ENCODE data around the gene NUP133.
A peak's percentile ranks its signal among the peaks of the same experiment; 100 is the strongest.

The NUP133 gene

GRCh38 chr1:229507951-229508822 lies at the start of gene NUP133:
Gene NUP133 (minus strand): TSS chr1:229508341. CDS start chr1:229508249, 92 bp downstream.
- H3K4me3 ChIP-seq (ENCODE audit: low read length), result peak within 1 kb of the TSS; percentile 88
- no peak for TF ChIP-seq CTCF (IDR thresholded peaks at IDR 0.05; ENCODE audit: insufficient read depth, low read depth, low read length, missing control alignments)
- peak; percentile 100 for DNase-seq (ENCODE audit: low read depth)

- TF ChIP-seq CTCF (IDR thresholded peaks at IDR 0.05; ENCODE audit: insufficient read depth, low read depth, low read length, missing control alignments), result no peak
- peak; percentile 22 for DNase-seq (ENCODE audit: low read depth)
- peak overlapping the region; percentile 72 for H3K4me3 ChIP-seq (ENCODE audit: low read length)
Measured at GRCh38 chr1:229557200-229557850, 49.2 kb upstream of the NUP133 start.

GRCh38 chr1:229554886-229555621 lies 46.9 kb upstream of the NUP133 start:
- no peak for TF ChIP-seq CTCF (IDR thresholded peaks at IDR 0.05; ENCODE audit: insufficient read depth, low read depth, low read length, missing control alignments)
- no peak for DNase-seq (ENCODE audit: low read depth)
- H3K4me3 ChIP-seq (ENCODE audit: low read length), result no peak overlapping the region

DNA sequence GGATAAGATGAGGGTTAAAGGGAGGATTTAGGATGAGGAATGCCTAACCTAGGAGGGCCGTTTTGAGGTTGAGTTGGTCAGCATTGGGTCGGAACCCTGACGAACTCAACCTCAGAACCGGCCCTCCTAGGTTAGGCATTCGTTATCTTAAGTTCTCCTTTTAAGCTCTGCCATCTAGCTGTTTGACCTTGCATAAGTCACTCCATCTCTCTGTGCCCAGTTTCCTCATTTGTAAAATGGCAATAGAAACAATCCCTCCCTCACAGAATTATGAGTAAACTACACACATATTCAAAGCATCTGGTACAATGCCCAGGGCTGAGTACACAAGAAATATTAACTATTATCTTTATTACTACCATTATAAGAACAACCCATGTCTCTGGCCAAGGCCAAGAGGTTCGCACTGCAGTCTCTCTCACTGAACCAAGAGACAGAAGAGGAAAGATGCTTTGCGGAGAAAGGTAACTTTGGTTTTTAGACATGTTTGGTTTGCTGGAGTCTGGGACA lies 45.5 kb upstream of the NUP133 start:
- H3K4me3 ChIP-seq (ENCODE audit: low read length), result no peak overlapping the region
- no peak for TF ChIP-seq CTCF (IDR thresholded peaks at IDR 0.05; ENCODE audit: insufficient read depth, low read depth, low read length, missing control alignments)
- no peak for DNase-seq (ENCODE audit: low read depth)

DNA sequence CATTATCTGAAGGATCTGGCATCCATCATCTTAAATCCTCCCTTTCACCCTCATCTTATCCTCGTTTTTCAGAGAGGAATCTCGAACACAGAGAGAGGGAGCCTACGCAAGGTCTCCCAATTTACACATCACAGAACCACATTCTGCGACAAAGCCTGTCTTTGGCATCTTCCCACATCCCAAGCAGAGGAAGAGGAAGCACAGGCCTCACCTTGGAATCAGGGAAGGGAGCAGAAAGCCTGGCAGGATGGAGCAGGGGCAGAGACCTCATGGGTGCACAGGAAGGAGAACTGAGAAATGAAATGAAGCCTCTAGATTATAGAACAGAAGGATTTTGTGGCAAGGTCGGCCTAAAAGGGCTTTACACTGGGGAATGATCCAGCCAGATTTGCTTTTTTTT lies 44.6 kb upstream of the NUP133 start:
- TF ChIP-seq CTCF (IDR thresholded peaks at IDR 0.05; ENCODE audit: insufficient read depth, low read depth, low read length, missing control alignments), result no peak
- DNase-seq (ENCODE audit: low read depth), result no peak
- no peak overlapping the region for H3K4me3 ChIP-seq (ENCODE audit: low read length)

GRCh38 chr1:229550812-229551567 lies 42.8 kb upstream of the NUP133 start:
- TF ChIP-seq CTCF (IDR thresholded peaks at IDR 0.05; ENCODE audit: insufficient read depth, low read depth, low read length, missing control alignments), result no peak
- H3K4me3 ChIP-seq (ENCODE audit: low read length), result no peak overlapping the region
- DNase-seq (ENCODE audit: low read depth), result no peak
